Neural progenitor cell (in vitro differentiated cells): ENCODE measurements around the gene MMUT.

Experiments used
- CTCF ChIP-seq: fragments of 200-600 bp; sonication (generic); IDR thresholded peaks from 2 replicates; pipeline ENCODE4 v1.5.1; 2017; ENCODE audit warnings: antibody characterized with exemption, mild to moderate bottlenecking
- EZH2 ChIP-seq: fragments of 200-600 bp; sonication (generic); IDR thresholded peaks from 2 replicates; pipeline ENCODE4 v1.6.1; 2017; ENCODE audit warnings: antibody characterized with exemption, mild to moderate bottlenecking, moderate library complexity

- TF ChIP-seq CTCF (no peak), EZH2 (no peak)
Measured at GRCh38 chr6:49462599-49462926, 490 bp downstream of the MMUT start.
